Astrocyte (in vitro differentiated cells and primary cell): Measurements from ENCODE around the gene ZIC4.

Experiments used
- CTCF ChIP-seq: IDR thresholded peaks from 2 replicates; pipeline ENCODE4 v1.5.1; 2011; ENCODE audit warnings: low read depth, mild to moderate bottlenecking, inconsistent platforms, low read length, moderate library complexity; ENCODE audit not compliant: insufficient read depth
- EZH2 ChIP-seq: IDR thresholded peaks from 2 replicates; pipeline ENCODE4 v1.6.1; 2012; ENCODE audit warnings: mild to moderate bottlenecking, low read length, inconsistent platforms; ENCODE audit not compliant: insufficient read depth

DNA sequence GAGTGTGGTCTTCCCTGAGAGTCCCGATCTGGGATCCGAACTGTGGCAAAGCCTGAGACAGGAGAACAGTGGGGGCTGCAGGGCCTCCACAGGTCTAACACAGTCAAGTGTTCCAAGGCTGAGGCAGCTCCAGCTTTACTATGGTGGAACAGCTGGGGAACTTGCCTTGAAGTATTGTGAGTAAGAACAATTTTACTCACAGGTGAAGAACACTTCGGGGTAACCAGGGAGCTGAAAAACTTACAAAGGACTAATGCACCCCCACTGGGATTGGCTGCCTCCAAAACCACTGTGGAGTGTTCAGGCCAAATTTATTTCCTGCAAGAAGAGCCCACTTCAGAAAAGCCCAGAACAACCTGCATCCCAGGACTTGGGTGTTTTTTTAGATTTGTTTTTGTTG is 25.4 kb downstream of the ZIC4 start:
- no peak for TF ChIP-seq CTCF
- no peak for TF ChIP-seq EZH2
